ENCODE measurements around the gene ZNF787.
"Not testable (repeated sequence)": the region's sequence is repeated elsewhere in the genome, so short reads cannot be mapped to it uniquely, and the experiment has no call there.

Gene ZNF787

GRCh38 chr19:56152644-56153043 is 31.5 kb upstream of the ZNF787 start:
- H3K79me2 ChIP-seq (ENCODE audit: low read length): peaks cover 30% of the 10 kb centered on the region
- H3K36me3 ChIP-seq (replicated peaks; ENCODE audit: low read depth, low read length): peaks cover 46% of the 10 kb centered on the region
- no peaks in the 10 kb centered on the region for H3K27me3 ChIP-seq (ENCODE audit: low read depth, low read length)
- H3K9me3 ChIP-seq (ENCODE audit: insufficient read depth, low read length): no peaks in the 10 kb centered on the region
- no peaks in the 10 kb centered on the region for H3K4me1 ChIP-seq (ENCODE audit: low read length)
- H2AFZ ChIP-seq (ENCODE audit: low read depth, low read length): no peak overlapping the region
- no peak overlapping the region for H3K4me3 ChIP-seq (ENCODE audit: low read length)
- no peak overlapping the region for H3K4me2 ChIP-seq (ENCODE audit: low read length)
- peaks cover 18% of the 10 kb centered on the region; the same call in 1 of the 2 replicates for H4K20me1 ChIP-seq (ENCODE audit: insufficient read depth, low read length)
- TF ChIP-seq EZH2phosphoT487 (IDR thresholded peaks at IDR 0.05; ENCODE audit: low read depth) (no peak), CTCF (IDR thresholded peaks at IDR 0.05; ENCODE audit: low read depth, low read length) (no peak)
- no peak overlapping the region for H3K9ac ChIP-seq (ENCODE audit: low read length)
- H3K27ac ChIP-seq (ENCODE audit: low read length): no peak overlapping the region

DNA sequence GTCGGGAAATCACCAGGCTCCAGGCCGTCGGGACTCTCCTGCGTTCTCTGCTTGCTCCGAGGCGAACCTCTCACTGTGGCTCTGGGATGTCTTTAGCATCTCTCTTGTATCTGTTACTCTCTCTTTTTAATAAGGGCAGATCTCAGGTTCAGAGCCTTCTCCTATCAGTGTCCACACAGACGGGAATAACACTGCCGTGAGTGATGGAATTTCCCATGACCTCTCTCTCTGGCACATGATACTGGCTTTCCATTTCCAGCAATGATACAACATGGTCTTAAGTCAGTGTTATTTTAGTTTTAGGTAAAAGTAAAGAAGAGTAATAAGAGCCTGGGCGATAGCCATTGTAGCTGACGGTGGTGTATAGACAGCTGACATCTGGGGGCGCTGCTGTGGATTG is 29.3 kb upstream of the ZNF787 start:
- Histone ChIP-seq H3K4me3 (ENCODE audit: low read length) (no peak overlapping the region), H3K4me1 (ENCODE audit: low read length) (no peaks in the 10 kb centered on the region), H3K9me3 (ENCODE audit: insufficient read depth, low read length) (no peaks in the 10 kb centered on the region), H2AFZ (ENCODE audit: low read depth, low read length) (no peak overlapping the region), H4K20me1 (ENCODE audit: insufficient read depth, low read length) (peaks cover 18% of the 10 kb centered on the region; the same call in 1 of the 2 replicates), H3K36me3 (replicated peaks; ENCODE audit: low read depth, low read length) (peaks cover 30% of the 10 kb centered on the region), H3K27me3 (ENCODE audit: low read depth, low read length) (no peaks in the 10 kb centered on the region), H3K27ac (ENCODE audit: low read length) (no peak overlapping the region), H3K4me2 (ENCODE audit: low read length) (no peak overlapping the region), H3K79me2 (ENCODE audit: low read length) (peaks cover 38% of the 10 kb centered on the region), H3K9ac (ENCODE audit: low read length) (no peak overlapping the region)
- TF ChIP-seq CTCF (IDR thresholded peaks at IDR 0.05; ENCODE audit: low read depth, low read length): no peak

DNA sequence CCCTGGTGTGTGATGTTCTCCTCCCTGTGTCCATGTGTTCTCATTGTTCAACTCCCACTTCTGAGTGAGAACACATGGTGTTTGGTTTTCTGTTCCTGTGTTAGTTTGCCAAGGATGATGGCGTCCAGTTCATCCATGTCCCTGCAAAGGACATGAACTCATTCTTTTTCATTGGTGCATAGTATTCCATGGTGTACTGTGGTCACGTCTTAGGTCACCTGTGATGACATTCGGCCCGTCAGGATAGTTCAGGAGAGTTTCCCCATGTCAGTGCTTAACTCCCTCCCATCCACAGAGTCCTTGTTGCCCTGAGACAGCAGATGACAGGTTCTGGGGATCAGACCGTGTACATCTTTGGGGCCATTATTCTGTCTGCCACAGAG is 28.6 kb upstream of the ZNF787 start:
- H3K27ac ChIP-seq (ENCODE audit: low read length): no peak overlapping the region
- peaks cover 18% of the 10 kb centered on the region; the same call in 1 of the 2 replicates for H4K20me1 ChIP-seq (ENCODE audit: insufficient read depth, low read length)
- TF ChIP-seq CTCF (IDR thresholded peaks at IDR 0.05; ENCODE audit: low read depth, low read length) (no peak), EZH2phosphoT487 (IDR thresholded peaks at IDR 0.05; ENCODE audit: low read depth) (no peak)
- H3K4me1 ChIP-seq (ENCODE audit: low read length): no peaks in the 10 kb centered on the region
- peaks cover 26% of the 10 kb centered on the region for H3K36me3 ChIP-seq (replicated peaks; ENCODE audit: low read depth, low read length)
- no peak overlapping the region for H3K4me3 ChIP-seq (ENCODE audit: low read length)
- H3K27me3 ChIP-seq (ENCODE audit: low read depth, low read length): no peaks in the 10 kb centered on the region
- peaks cover 45% of the 10 kb centered on the region for H3K79me2 ChIP-seq (ENCODE audit: low read length)
- H3K4me2 ChIP-seq (ENCODE audit: low read length): no peak overlapping the region
- H2AFZ ChIP-seq (ENCODE audit: low read depth, low read length): no peak overlapping the region
- H3K9me3 ChIP-seq (ENCODE audit: insufficient read depth, low read length): no peaks in the 10 kb centered on the region
- H3K9ac ChIP-seq (ENCODE audit: low read length): no peak overlapping the region

GRCh38 chr19:56148955-56149655 is 28.0 kb upstream of the ZNF787 start:
- H3K9me3 ChIP-seq (ENCODE audit: insufficient read depth, low read length); H3K4me3 ChIP-seq (ENCODE audit: low read length); H3K27me3 ChIP-seq (ENCODE audit: low read depth, low read length); H3K4me2 ChIP-seq (ENCODE audit: low read length); H2AFZ ChIP-seq (ENCODE audit: low read depth, low read length); H3K4me1 ChIP-seq (ENCODE audit: low read length); H3K27ac ChIP-seq (ENCODE audit: low read length); H3K9ac ChIP-seq (ENCODE audit: low read length): not testable (repeated sequence)
- H3K36me3 ChIP-seq (replicated peaks; ENCODE audit: low read depth, low read length): peaks cover 26% of the 10 kb centered on the region
- peaks cover 50% of the 10 kb centered on the region for H3K79me2 ChIP-seq (ENCODE audit: low read length)
- H4K20me1 ChIP-seq (ENCODE audit: insufficient read depth, low read length): peaks cover 18% of the 10 kb centered on the region; the same call in 1 of the 2 replicates

All from OCI-LY3 (cell line).